GM19397 (cell line): ENCODE results near the gene SLC6A8.
"Not testable (repeated sequence)": the region's sequence is repeated elsewhere in the genome, so short reads cannot be mapped to it uniquely, and the experiment has no call there.

Experiments used
- ATAC-seq: cut with Tn5 transposase; IDR thresholded peaks from one replicate; pipeline ENCODE4 v1.9.1; 2021; ENCODE audit warnings: mild to moderate bottlenecking, moderate library complexity; ENCODE audit not compliant: unreplicated experiment

Gene SLC6A8

DNA sequence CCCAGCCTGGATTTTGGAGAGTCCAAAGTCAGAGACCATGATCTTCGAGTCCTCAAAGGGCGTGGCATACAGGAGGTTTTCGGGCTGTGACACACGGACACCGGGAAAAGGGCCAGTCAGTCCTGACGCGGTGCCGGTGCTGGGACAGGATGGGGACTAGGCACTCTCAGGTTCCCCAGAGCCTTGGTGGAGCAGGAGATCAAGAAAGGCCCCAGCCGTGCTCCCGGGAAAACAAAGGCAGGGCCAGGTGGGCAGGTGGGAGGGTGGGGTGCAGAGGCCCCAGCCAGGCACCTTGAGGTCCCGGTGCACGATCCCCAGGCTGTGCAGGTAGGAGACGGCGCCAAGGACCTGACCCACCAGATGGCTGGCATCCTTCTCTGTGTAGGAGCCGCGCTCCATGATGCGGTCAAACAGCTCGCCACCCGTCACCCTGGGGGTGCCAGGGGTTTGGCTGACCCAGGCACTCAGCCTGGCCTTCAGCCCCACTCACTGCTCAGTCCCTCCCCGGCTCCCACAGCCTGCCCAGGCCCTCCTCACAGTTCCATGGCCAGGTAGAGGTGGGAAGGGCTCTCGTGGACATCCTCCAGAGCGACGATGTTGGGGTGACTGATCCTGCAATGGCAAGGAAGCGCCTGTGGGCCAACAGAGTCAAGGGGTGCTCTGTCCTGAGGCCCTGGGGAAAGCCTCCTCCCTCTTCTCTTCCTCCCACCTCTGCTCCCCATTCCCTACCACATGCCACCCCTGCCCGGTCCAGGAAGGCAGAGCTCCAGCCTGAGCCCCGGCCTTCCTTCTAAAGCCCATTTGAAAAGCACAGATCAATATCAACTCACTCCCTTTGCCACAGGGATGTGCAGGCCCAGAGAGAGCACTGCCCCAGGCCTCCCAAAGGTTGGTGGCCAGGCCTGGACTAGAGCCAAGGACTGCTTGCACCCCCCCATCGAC lies 15.9 kb upstream of the SLC6A8 start:
- no peak for ATAC-seq

DNA sequence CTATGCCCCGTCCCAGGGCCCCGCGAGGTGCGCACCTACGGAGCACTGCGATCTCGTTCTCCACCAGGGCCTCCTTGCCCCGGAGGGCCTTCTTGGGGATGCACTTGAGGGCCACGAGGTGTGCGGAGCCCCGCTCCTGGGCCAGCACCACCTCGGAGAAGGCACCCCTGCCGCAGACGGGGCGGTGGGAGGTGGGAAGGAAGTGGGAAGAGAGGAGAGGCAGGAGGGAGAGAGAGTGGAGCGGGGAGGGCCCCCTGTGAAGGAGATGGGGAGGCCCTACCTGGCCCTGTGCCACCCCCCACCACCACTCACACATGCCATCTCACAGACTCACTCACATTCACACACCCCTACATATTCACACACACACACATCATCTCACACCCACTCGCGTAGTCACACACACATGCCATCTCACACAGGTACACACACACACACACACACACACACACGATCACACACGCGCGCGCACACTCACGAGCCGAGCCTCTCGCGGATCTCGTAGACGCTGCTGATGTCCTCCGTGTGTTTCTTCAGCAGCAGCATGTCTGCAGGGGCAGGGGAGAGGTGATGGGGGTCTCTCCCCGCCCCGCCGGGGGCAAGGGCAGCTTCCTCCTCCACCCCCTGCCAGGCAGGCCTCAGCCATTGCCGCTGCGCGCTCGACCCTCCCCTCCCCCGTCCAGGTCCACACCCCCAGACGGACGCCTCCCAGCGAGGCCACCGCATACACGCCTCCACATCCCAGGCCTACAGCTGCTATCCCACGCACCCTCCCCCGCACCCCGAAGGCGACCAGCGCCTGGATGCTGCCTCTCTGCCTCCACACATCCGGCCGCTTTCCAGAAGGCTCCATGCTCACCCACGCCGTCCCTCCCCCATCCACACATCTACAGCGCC lies 14.9 kb upstream of the SLC6A8 start:
- no peak for ATAC-seq

- no peak for ATAC-seq
These were observed 14.1 kb upstream of the SLC6A8 start, which contains the start of gene PNCK for GRCh38 chrX:153673428-153674218. PNCK (minus strand) TSS chrX:153673813; CDS start chrX:153673076, 737 bp downstream.

- ATAC-seq, result no peak
These were observed 13.4 kb upstream of the SLC6A8 start for GRCh38 chrX:153674219-153674851.

DNA sequence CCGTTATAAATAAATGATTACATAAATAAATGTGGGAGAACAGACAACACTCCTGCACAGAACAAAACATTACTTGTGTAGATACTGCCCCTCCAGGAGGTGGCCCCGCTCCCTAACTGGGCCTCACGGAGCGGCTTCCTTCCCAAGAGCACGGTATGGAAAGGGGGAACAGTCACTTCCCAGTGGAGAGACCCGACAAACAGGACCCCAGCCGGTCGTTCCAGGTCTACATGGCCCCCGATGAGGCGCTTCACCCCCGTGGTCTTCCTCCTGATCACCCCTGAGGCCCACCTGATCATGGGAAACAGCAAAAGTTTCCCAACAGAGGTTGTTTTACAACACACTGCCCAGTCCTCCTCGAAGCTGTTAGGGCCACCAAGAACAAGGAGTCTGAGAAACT lies 6.6 kb upstream of the SLC6A8 start:
- ATAC-seq, result no peak

DNA sequence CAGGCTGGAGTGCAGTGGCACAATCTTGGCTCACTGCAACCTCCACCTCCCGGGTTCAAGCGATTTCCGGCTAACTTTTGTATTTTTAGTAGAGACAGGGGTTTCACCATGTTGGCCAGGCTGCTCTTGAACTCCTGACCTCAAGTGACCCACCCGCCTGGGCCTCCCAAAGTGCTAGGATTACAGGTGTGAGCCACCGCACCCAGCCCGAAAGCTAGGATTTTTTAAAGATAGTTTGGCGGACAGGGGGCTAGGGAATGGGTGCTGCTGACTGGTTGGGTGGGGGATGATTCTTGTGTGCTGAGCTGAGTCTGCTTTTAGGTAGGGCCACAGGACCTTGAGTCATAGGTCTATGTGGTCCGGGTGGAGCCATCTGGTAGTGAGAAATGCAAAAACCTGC lies 4.2 kb upstream of the SLC6A8 start:
- ATAC-seq, result not testable (repeated sequence)

GRCh38 chrX:153684467-153685155 lies 3.1 kb upstream of the SLC6A8 start:
- ATAC-seq, result no peak

GRCh38 chrX:153685156-153685536 lies 2.6 kb upstream of the SLC6A8 start:
- ATAC-seq, result no peak

DNA sequence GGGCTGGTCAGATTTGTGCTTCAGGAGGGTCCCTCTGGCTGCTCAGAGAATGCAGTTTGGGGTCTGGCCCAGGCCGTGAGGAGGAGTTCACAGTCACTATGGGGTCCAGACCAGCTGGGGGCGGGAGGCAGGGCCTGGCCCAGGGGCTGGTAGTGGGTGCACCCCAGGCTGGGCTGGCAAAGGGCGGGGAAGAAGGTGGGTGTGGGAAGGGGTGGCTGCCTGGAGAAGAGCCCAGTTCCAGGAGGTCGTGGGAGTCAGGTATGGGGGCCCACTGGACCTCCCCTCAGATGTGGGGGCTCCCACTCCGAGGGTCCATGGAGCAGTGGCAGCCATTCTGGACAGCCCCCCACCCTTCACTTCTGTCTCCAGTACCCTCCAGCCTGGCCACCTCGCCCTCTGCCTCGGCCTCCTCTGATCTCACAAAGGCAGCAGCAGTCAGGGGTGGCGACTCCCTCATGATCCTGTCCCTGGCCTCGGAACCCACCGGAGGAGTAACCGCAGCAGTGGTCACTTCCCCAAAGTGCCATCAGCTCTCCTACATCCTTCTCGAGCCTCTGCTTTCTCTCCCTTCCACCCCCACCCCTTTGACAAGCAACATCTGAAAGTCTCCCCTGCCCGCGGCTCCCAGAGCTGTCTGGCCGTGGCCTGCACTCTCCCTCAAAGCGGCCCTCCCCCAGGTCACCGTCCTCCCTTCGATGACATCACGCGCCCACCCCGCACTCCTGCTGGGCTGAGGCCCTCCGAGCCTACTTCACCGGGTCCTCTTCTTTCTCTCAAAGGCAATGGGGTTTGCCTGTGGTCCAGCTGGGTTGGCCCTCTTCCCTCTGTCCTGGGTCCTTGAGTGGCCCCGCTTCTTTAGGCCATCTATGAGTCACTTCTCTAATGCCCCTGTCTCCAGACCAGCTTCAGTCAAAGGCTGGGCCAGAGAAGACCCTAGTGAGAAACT lies 1.7 kb upstream of the SLC6A8 start:
- ATAC-seq, result no peak

DNA sequence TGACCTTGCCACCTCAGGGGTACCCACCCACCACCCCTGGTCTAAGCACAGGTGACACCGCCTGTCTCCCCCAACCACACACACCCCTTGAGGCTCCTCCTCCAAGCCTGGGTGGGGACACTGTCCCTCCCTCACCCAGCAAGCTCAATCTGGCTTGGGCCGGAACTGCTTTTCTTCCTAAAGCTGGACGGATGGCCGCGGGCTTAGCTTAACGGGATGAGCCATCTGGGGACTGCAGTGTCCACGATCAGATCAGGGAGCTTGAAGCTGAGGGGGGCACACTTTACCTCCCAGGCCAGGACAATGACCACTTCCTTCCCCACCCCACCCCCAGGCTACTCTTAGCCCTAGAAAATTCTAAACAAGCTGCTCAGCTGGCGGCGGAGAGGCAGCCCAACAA lies 1.0 kb upstream of the SLC6A8 start:
- no peak for ATAC-seq

GRCh38 chrX:153688071-153688470 lies 345 bp downstream of the SLC6A8 start:
- ATAC-seq, result no peak

DNA sequence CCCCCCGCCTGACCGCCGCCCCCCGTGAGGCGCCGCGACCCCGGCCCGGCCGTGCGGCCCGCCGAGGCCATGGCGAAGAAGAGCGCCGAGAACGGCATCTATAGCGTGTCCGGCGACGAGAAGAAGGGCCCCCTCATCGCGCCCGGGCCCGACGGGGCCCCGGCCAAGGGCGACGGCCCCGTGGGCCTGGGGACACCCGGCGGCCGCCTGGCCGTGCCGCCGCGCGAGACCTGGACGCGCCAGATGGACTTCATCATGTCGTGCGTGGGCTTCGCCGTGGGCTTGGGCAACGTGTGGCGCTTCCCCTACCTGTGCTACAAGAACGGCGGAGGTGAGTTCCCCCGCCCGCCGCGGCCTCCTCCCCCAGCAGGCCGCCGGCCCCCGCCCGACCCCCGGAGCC lies 780 bp downstream of the SLC6A8 start:
- no peak for ATAC-seq

- no peak for ATAC-seq
These were observed 1.3 kb downstream of the SLC6A8 start for GRCh38 chrX:153688911-153689590.

DNA sequence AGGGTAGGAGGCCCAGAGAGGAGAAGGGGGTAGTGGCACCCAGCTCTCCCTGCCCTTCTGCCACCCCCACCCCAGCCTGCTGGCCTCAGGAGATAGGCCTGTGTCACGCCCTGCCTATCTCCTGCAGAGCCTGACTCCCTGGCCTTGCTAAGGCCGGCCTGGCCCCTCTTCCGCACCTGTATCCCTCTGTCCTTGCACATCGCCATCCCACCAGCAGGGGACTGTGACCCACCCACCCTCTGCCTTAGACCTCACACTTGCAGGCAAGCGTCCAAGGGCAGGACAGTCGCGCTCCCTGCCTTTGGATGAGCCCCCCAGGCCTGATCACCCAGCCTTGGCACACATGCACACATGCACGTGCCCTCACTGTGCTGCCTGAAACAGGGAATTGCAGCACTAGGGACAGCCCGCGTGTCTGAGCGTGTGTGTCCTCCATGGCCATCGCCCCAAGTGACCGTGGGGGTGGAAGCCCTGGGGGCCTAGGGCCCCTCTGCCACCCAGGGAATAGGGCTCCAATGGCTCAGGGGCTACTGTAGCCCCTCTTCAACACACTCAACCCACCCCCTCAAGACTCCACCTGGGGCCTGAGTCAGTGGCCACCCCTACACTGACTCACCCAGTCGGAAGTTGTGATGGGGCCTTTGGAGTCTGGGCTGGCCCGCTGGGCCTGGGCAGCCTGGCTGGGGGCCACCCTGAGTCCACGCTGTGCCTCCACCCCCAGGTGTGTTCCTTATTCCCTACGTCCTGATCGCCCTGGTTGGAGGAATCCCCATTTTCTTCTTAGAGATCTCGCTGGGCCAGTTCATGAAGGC lies 2.1 kb downstream of the SLC6A8 start:
- ATAC-seq, result no peak

DNA sequence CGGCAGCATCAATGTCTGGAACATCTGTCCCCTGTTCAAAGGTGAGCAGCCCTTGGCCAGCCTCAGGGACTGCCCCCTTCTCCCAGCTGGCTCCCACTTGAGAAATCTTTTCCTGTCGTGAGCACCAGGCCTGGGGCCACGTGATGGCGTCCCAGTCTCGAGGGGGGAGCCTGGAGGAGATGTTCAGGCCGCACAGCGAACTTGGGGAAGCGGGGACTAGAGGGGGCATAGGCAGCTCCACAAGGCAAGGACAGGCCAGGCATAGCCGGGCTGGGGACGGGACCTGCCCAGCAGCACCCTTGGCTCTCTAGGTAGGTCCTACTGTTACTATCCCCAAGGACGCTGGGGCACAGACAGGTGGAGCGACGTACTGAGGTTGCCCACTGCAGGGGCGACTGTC lies 2.7 kb downstream of the SLC6A8 start:
- no peak for ATAC-seq

DNA sequence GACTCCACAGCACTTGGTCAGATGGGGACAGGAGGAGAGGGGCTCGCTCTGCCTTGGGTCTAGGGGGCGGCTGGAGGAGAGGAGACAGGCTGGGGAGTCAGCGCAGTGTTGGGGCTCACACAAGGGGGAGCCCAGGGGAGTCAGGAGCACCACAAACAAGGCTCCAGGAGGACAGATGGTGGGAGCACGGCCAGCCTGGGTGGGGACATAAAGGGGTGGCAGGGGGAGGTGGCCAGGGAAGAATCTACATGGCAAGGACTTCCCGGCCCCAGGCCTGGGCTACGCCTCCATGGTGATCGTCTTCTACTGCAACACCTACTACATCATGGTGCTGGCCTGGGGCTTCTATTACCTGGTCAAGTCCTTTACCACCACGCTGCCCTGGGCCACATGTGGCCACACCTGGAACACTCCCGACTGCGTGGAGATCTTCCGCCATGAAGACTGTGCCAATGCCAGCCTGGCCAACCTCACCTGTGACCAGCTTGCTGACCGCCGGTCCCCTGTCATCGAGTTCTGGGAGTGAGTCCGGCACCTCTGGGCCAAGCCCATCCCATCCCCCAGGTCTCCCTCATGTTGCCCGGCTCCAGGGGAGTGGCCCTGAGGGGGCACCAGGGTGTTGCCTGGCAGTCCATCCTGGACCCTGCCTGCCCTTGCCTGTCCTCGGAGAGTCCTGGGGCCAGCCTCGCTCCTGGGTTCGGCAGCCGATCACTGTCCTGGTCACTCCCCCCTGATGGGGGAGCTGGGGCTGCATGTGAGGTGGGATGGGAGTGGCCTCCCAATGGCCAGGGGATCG lies 3.5 kb downstream of the SLC6A8 start:
- not testable (repeated sequence) for ATAC-seq

- no peak for ATAC-seq
These were observed 4.3 kb downstream of the SLC6A8 start for GRCh38 chrX:153692003-153692402.
